GM18909 (cell line): ENCODE measurements around the gene HEG1.
"Not testable (repeated sequence)": the region's sequence is repeated elsewhere in the genome, so short reads cannot be mapped to it uniquely, and the experiment has no call there.

Source experiments
- ATAC-seq: cut with Tn5 transposase; IDR thresholded peaks from one replicate; pipeline ENCODE4 v1.9.1; 2021; ENCODE audit warnings: mild to moderate bottlenecking; ENCODE audit not compliant: unreplicated experiment, poor library complexity

The HEG1 gene

GRCh38 chr3:125055913-125056745, at the start of gene HEG1:
TSS of gene HEG1 (minus strand) at chr3:125055997. CDS start at chr3:125055890, 107 bp downstream.
- peak; percentile 66 for ATAC-seq

GRCh38 chr3:125105116-125105515, 49.3 kb upstream of the HEG1 start:
- no peak for ATAC-seq

- no peak for ATAC-seq
These were observed 48.8 kb upstream of the HEG1 start for GRCh38 chr3:125104639-125105038.

- ATAC-seq: no peak
These were observed 47.6 kb upstream of the HEG1 start for GRCh38 chr3:125103406-125103805.

- no peak for ATAC-seq
These were observed 46.7 kb upstream of the HEG1 start for GRCh38 chr3:125102470-125102869.

GRCh38 chr3:125098611-125099291, 43.0 kb upstream of the HEG1 start:
- no peak for ATAC-seq

GRCh38 chr3:125090649-125091048, 34.9 kb upstream of the HEG1 start:
- ATAC-seq: no peak

- ATAC-seq: no peak
These were observed 32.1 kb upstream of the HEG1 start for GRCh38 chr3:125087768-125088391.

- ATAC-seq: no peak
These were observed 29.4 kb upstream of the HEG1 start for GRCh38 chr3:125085166-125085565.

- no peak for ATAC-seq
These were observed 28.0 kb upstream of the HEG1 start for GRCh38 chr3:125083776-125084175.

- not testable (repeated sequence) for ATAC-seq
These were observed 26.5 kb upstream of the HEG1 start for GRCh38 chr3:125082339-125082738.

- ATAC-seq: no peak
These were observed 24.3 kb upstream of the HEG1 start for GRCh38 chr3:125080077-125080476.

- no peak for ATAC-seq
These were observed 23.9 kb upstream of the HEG1 start for GRCh38 chr3:125079675-125080045.

GRCh38 chr3:125078951-125079674, 23.3 kb upstream of the HEG1 start:
- no peak for ATAC-seq

- ATAC-seq: no peak
These were observed 22.1 kb upstream of the HEG1 start for GRCh38 chr3:125077864-125078263.

GRCh38 chr3:125076464-125076863, 20.7 kb upstream of the HEG1 start:
- ATAC-seq: no peak

- ATAC-seq: no peak
These were observed 19.9 kb upstream of the HEG1 start for GRCh38 chr3:125075738-125076137.

- no peak for ATAC-seq
These were observed 17.7 kb upstream of the HEG1 start for GRCh38 chr3:125073390-125073905.

- no peak for ATAC-seq
These were observed 17.1 kb upstream of the HEG1 start for GRCh38 chr3:125072749-125073389.

GRCh38 chr3:125072301-125072700, 16.5 kb upstream of the HEG1 start:
- ATAC-seq: no peak
